IPS-18c (cell line): ENCODE measurements around the gene TOR1AIP1.
"Not testable (repeated sequence)": the region's sequence is repeated elsewhere in the genome, so short reads cannot be mapped to it uniquely, and the experiment has no call there.

Experiments used
- H3K4me3 ChIP-seq: 2 replicates; pipeline ENCODE4 v1.7.0; 2013; ENCODE audit warnings: low read depth, mild to moderate bottlenecking, low read length, moderate library complexity; ENCODE audit not compliant: insufficient read depth
- H3K9me3 ChIP-seq: one replicate; pipeline ENCODE4 v1.6.1; 2013; ENCODE audit warnings: mild to moderate bottlenecking, low read length, moderate library complexity; ENCODE audit not compliant: control insufficient read depth, insufficient read depth

Gene TOR1AIP1, protein sequence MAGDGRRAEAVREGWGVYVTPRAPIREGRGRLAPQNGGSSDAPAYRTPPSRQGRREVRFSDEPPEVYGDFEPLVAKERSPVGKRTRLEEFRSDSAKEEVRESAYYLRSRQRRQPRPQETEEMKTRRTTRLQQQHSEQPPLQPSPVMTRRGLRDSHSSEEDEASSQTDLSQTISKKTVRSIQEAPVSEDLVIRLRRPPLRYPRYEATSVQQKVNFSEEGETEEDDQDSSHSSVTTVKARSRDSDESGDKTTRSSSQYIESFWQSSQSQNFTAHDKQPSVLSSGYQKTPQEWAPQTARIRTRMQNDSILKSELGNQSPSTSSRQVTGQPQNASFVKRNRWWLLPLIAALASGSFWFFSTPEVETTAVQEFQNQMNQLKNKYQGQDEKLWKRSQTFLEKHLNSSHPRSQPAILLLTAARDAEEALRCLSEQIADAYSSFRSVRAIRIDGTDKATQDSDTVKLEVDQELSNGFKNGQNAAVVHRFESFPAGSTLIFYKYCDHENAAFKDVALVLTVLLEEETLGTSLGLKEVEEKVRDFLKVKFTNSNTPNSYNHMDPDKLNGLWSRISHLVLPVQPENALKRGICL

DNA sequence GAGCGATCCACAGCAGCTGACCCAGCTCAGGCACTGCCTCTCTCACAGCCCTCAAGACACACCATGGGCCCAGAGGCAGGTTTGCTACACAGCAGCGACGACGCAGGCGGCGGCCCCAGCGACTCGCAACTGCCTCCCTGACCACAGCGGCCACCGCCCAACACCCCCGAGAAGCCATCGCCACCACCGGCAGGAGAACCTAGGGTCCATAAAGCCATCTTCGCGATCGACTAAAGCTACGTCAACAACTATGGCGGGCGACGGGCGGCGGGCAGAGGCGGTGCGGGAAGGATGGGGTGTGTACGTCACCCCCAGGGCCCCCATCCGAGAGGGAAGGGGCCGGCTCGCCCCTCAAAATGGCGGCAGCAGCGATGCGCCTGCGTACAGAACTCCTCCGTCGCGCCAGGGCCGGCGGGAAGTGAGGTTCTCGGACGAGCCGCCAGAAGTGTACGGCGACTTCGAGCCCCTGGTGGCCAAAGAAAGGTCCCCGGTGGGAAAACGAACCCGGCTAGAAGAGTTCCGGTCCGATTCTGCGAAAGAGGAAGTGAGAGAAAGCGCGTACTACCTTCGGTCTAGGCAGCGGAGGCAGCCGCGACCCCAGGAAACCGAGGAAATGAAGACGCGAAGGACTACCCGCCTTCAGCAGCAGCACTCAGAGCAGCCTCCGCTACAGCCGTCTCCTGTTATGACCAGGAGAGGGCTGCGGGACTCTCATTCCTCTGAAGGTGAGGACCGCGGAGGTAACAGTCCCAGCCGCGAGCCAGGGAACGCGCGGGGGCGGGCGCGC lies at the start of gene TOR1AIP1:
TOR1AIP1 (plus strand) TSS at position 33 of the 787 bp plus-strand sequence; CDS start at position 251, 218 bp downstream.
- peak within 1 kb of the TSS; percentile 89 for H3K4me3 ChIP-seq
- no peaks in the 10 kb centered on the region for H3K9me3 ChIP-seq

DNA sequence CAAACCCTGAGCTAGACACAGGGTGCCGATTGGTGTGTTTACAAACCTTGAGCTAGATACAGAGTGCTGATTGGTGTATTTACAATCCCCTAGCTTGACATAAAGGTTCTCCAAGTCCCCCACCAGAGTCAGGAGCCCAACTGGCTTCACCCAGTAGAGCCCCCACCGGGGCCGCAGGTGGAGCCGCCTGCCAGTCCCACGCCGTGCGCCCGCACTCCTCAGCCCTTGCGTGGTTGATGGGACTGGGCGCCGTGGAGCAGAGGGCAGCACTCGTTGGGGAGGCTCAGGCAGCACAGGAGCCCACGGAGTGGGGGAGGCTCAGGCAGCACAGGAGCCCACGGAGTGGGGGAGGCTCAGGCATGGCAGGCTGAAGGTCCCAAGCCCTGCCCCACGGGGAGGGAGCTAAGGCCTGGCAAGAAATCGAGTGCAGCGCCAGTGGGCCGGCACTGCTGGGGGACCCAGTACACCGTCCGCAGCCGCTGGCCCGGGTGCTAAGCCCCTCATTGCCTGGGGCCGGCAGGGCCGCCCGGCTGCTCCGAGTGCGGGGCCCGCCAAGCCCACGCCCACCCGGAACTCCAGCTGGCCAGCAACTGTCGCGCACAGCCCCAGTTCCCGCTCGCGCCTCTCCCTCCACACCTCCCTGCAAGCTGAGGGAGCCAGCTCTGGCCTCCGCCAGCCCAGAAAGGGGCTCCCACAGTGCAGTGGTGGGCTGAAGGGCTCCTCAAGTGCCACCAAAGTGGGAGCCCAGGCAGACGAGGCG lies 45.2 kb upstream of the TOR1AIP1 start:
- H3K9me3 ChIP-seq: not testable (repeated sequence)

DNA sequence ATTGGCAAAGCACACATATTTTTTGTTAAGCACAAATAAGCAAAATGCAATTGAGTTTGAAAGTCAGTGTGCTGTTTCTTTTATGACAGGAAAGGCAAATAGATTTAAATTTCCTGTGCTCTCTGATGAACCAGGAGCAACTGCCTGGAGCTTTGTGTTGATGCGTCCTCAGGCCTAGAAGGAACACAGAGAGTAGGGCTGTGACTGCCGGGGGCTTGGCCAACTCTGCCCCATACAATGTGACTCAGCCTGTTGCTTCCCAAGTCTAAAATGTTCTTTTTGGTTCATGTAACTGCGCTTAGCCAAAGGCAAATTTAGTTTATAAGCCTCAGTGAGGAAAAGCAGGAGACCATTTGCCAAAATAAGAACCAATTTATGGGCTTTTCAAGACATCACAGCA lies 42.0 kb upstream of the TOR1AIP1 start:
- Histone ChIP-seq H3K9me3 (no peaks in the 10 kb centered on the region), H3K4me3 (no peak overlapping the region)

More for the DNA sequence above, 45.2 kb upstream of the TOR1AIP1 start:
- not testable (repeated sequence) for H3K4me3 ChIP-seq

DNA sequence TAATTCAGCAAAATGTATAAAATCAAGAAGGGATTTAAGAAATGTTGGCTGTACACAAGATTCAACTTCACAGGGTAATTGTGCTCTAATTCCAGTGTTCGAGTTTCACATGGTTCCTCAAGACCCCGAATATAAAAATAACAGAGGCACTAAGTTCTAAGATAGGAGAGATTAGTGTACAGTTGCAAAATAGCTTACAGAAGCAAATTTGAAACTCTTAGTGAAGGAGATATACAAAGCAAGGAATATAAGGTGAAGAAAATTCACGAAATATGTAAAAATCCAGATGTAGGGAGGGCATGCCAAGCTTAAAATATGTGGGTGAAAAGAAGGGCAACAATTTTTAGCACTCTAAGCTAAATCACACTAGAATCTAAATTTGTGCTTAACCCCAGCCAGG lies 33.9 kb upstream of the TOR1AIP1 start:
- Histone ChIP-seq H3K9me3 (no peaks in the 10 kb centered on the region), H3K4me3 (no peak overlapping the region)

DNA sequence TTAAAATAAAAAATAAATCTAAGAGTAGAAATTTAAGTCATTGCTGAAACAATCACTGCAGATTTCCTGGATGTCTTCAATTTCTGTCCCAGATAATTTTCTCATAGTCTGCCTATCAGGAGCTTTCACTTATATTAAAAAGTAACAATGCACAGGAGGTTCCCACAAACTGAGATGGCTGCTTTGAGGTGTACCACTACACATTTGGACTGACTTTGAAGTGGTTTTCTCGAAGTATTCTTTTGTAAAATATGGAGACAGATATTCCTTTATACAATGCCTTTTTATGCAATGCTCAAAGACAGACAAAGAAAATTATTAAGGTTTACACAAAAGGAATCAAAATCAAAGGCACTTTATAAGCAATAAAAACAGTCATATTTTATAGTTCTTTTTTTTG lies 29.0 kb upstream of the TOR1AIP1 start:
- Histone ChIP-seq H3K9me3 (no peaks in the 10 kb centered on the region), H3K4me3 (no peak overlapping the region)

DNA sequence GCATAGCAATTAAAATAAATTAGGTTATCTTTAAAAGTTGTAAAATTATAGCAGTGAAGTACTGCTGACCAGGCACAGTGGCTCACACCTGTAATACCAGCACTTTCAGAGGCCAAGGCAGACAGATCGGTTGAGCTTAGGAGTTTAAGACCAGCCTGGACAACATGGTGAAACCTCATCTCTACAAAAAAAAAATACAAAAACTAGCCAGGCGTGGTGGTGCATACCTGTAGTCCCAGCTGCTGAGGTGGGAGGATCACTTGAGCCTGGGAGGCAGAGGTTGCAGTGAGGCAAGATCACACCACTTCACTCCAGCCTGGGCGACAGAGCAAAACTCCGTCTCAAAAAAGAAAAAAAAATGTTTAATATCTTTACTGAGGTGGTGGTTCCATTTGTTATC lies 26.3 kb upstream of the TOR1AIP1 start:
- not testable (repeated sequence) for H3K9me3 ChIP-seq, H3K4me3 ChIP-seq

DNA sequence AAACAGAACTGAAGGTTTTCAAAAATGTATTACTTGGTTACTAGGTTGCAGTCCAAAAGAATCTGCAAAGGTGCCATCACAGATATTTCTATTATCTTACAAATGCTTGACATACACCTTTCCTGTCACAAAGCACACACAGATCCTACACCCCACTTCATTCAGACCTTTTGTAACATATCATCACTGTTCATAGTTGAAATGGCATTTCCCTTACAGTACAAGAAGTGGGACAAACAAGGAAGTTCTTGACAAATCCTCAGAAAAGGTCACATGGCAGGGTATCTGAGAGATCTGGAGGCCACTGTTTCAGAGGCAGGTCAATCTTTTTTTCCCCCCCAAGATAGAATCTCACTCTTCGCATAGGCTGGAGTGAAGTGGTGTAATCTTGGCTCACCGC lies 25.8 kb upstream of the TOR1AIP1 start:
- Histone ChIP-seq H3K9me3 (no peaks in the 10 kb centered on the region), H3K4me3 (no peak overlapping the region)

DNA sequence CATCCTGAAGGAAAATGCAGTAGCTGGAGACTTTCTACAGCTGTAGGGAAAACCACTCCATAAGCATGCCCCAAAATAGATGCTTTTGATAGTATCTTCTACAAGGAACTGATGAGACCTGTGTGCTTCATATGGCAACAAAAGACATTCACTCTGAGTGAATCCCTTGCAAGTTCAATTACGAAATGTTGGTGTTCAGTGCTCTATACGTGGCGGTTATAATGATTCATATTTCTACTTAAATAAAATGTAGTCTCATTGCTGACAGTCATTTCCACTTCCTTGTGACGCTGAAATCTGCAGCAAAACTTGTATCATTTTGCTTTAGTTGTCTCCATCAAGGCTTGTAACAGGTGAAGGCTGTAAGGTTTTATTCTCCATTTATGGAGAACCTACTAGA lies 25.1 kb upstream of the TOR1AIP1 start:
- Histone ChIP-seq H3K9me3 (no peaks in the 10 kb centered on the region), H3K4me3 (no peak overlapping the region)

DNA sequence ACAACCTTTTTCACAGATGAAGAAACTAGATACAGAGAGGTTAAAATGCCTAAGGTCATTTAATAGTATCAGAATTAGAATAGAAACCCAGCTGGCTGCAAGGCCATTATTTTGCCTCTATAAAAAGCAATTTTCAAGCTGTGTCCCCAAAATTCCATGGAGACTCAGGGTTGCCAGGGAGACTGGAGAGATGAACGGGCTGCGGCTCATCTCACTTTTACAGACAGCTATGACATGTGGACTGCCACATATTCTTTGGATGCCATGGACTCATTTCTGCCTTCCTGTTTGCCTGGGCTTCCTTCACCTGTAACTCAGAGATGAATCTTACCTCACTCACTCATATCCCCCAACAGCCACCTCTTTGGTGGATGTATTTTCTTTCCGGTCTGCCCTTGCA lies 21.4 kb upstream of the TOR1AIP1 start:
- Histone ChIP-seq H3K9me3 (no peaks in the 10 kb centered on the region), H3K4me3 (no peak overlapping the region)

DNA sequence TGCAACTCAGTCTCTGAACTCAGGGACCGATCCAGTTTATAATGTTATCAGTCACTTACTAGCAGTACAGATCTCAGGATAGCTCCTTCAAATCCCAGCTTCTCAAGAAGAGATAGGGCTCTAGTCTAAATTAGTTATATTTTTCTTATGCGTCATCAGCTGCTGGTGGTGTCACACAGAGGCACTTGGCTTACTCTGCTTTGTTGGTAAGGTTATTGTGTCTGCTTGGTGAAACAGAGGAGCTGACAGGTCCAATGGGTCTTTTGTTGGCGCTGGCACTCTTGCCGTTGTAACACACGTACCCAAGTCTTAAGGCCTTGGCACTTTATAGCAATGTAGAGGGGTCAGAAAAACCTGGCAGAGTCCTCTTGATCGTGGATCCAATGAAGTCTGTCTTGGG lies 16.7 kb upstream of the TOR1AIP1 start:
- Histone ChIP-seq H3K9me3 (no peaks in the 10 kb centered on the region), H3K4me3 (no peak overlapping the region)

DNA sequence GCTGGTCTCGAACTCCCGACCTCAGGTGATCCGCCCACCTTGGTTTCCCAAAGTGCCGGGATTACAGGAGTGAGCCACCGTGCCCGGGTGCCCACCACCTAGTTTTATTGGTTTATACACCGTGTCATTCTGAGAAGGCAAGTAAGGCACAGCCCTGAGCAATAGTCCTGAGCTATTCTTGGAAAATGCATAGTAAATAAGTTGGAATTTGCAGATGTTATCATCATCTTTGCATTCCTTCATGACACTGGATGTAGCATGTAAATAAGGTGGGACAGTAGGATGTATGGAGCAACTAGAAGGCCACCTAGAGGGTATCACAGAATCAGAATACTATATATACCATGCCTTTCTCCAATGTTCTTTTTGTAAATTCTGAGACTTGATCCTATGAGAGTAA lies 15.5 kb upstream of the TOR1AIP1 start:
- H3K4me3 ChIP-seq: no peak overlapping the region
- no peaks in the 10 kb centered on the region for H3K9me3 ChIP-seq

DNA sequence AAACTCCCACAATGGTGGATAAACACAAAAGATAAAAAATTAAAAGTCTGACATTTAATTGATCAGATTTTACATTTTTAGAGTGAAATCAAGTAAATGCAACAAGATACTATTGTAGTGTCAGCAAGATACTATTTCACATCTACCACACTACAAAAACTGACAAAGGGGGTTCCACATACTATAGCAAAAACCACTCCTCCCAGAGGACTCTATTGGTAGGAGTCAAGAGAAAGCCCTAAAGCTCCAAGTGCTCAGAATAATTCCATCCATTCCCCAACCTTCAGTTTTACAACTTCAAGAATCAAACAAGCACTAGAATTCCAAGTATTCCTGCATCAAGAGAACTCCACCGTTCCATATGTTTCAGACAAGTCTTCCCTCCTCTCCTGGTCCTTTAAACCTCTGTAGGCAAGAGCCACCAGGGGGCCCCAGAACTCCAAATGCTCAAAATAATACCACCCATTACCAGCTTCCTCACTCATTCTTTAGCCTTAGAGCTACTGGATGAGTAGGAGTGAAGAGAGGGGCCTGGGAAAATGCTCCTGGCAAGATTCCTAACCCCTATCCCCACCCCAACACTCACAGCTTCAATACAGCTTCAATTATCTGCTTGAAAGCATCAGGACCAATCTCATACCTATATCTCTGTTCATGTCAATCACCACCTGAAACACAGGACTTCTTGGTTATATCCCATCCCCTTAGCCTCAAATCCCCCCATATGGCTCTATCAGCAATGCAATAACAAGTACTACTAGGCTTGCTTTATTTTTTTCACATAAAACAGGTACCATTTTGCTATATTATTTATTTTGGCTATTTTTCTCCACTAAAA lies 14.4 kb upstream of the TOR1AIP1 start:
- H3K4me3 ChIP-seq: no peak overlapping the region
- no peaks in the 10 kb centered on the region for H3K9me3 ChIP-seq

DNA sequence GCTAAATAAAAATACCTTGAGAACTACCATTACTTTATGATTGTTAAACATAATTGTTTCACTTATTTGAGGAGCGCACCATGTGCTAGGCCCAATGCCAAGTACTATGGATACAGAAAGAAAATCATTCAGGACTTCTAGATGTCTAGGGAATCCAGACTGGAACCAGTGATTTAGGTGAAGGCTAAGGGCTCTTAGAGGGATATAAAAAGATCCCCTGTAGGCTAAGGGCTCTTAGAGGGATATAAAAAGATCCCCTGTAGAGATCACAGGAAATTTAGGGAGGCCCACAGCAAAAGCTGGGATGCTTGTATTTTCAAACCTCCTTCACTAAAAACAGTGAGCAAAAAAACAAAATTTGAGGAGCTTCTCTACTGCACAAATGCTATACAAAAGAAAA lies 11.2 kb upstream of the TOR1AIP1 start:
- Histone ChIP-seq H3K9me3 (no peaks in the 10 kb centered on the region), H3K4me3 (no peak overlapping the region)

DNA sequence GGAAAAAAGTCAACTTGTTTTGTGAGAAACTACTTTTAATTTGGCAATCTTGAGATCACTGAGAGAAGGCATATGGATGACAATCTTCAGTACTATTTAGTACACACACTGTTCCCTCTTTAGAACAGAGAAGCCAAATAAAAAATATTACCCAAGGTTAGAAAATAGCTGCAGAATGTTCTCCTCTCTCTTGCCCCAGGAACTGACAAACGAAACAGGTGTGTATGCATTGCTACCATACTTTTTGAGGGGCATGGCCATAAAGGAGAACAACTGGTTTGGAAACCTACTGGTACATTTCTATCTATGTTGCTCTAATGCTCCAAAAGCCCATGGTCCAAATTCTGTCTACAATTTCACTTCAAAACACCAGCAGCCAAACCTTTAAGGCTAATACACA lies 10.1 kb upstream of the TOR1AIP1 start:
- Histone ChIP-seq H3K4me3 (no peak overlapping the region), H3K9me3 (no peaks in the 10 kb centered on the region)

DNA sequence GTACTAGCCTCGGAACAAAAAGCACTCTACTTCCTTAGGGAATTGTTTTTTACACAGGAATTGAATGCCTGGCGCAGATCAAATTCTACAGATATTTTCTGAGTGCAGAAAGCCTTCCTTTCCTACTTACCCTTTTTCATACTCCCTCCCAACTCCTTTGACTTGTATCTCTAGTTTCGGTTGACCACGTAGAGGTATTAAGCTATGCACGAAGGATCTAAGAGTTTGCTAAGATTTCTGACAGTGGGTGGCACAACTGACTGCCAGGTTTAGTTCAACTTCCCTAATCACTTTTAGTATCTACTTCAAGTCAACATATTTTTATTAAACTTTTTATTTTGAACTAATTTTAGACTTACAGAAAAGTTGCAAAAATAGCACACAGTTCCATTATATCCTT lies 9.5 kb upstream of the TOR1AIP1 start:
- H3K9me3 ChIP-seq: no peaks in the 10 kb centered on the region
- H3K4me3 ChIP-seq: no peak overlapping the region

DNA sequence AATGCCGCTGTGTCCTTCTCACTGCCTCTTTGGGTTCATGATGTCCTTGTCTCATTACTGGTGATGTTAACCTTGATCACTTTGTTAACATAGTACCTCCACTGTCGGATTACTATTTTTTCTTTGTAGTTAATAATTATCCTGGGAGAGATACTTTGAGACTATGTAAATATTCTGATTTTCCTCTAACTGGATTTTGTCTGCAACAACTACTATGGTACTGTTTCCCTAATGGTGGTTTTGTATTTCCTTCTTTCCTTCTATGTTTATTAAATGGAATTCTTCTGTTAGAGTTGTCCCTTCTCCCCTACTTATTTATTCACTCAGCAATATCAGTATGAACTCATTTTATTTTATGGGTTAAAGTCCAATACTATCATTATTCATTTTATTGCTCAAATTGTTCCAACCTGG lies 8.6 kb upstream of the TOR1AIP1 start:
- no peaks in the 10 kb centered on the region for H3K9me3 ChIP-seq
- no peak overlapping the region for H3K4me3 ChIP-seq
